HepG2 (cell line): ENCODE measurements around the gene SLC44A5.

ENCODE experiments used
- BHLHE40 ChIP-seq: IDR thresholded peaks from 2 replicates; pipeline ENCODE4 v1.6.1; 2011; ENCODE audit warnings: low read length, improper control_type of control experiment
- CEBPB ChIP-seq: IDR thresholded peaks from 2 replicates; pipeline ENCODE4 v1.6.1; 2011; ENCODE audit warnings: low read depth, low read length, improper control_type of control experiment, borderline replicate concordance
- CTCF ChIP-seq: sonication (generic); formaldehyde crosslinking; IDR thresholded peaks from 2 replicates; pipeline ENCODE4 v1.5.0; 2020; ENCODE audit warnings: mild to moderate bottlenecking, missing genetic modification reagents, moderate library complexity
- FOXM1 ChIP-seq: sonication (generic); formaldehyde crosslinking; IDR thresholded peaks from 2 replicates; pipeline ENCODE4 v1.5.0; 2020; ENCODE audit warnings: missing genetic modification reagents
- TERF1 ChIP-seq: sonication (generic); formaldehyde crosslinking; IDR thresholded peaks from 2 replicates; pipeline ENCODE4 v1.8.0; 2022; ENCODE audit warnings: mild to moderate bottlenecking, missing genetic modification reagents, moderate library complexity
- YY1 ChIP-seq: IDR thresholded peaks from 2 replicates; pipeline ENCODE4 v1.6.1; 2011; ENCODE audit warnings: low read length, low read depth, moderate library complexity, mild to moderate bottlenecking; ENCODE audit not compliant: insufficient read depth, insufficient replicate concordance
- ZBTB1 ChIP-seq: sonication (generic); formaldehyde crosslinking; IDR thresholded peaks from 2 replicates; pipeline ENCODE4 v1.4.0; 2020; ENCODE audit warnings: missing genetic modification reagents, borderline replicate concordance
- ZNF468 ChIP-seq: sonication (generic); formaldehyde crosslinking; IDR thresholded peaks from 2 replicates; pipeline ENCODE4 v1.8.0; 2022; ENCODE audit warnings: mild to moderate bottlenecking, moderate library complexity, missing genetic modification reagents

DNA sequence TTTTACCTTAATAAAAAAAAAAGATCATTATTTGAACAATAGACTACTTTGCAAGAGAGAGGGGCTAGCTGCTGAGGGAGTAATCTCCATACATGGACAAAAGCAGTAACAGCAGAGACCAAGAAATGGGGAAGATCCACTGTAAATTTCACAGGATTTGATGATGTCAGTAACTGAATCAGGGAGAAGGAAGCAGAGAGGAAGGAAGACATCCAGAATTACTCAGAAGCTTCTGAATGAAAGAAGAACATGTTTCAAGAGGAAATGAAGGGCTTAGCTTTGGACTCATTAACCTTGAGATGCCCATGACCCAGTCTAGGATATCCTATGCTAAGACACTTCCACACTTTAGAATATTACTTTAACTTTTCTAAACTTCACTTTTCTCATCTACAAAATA is 60.4 kb downstream of the SLC44A5 start:
- TF ChIP-seq YY1, result no peak
- no peak for TF ChIP-seq ZNF468 (CRISPR knock-in tag)
- no peak for TF ChIP-seq FOXM1 (CRISPR knock-in tag)
- no peak for TF ChIP-seq CEBPB
- no peak for TF ChIP-seq CTCF
- no peak for TF ChIP-seq TERF1 (CRISPR knock-in tag)
- no peak for TF ChIP-seq BHLHE40
- TF ChIP-seq ZBTB1, result no peak
